HepG2 (cell line): ENCODE data around the gene TPRX1. TPM values are rescaled to one million over a fixed set of nuclear protein-coding genes. Genes with fewer than 3 reads are reported as not detected.
A peak's percentile ranks its signal among the peaks of the same experiment; 100 is the strongest.

Source experiments
- BATF2 ChIP-seq: sonication (generic); formaldehyde crosslinking; IDR thresholded peaks from 2 replicates; pipeline ENCODE4 v1.8.0; 2022; ENCODE audit warnings: mild to moderate bottlenecking, missing genetic modification reagents, moderate library complexity
- ETV6 ChIP-seq: sonication (generic); formaldehyde crosslinking; conservative IDR thresholded peaks from 2 replicates; pipeline ENCODE4 v1.4.0; 2020; ENCODE audit warnings: missing genetic modification reagents
- FLYWCH1 ChIP-seq: sonication (generic); formaldehyde crosslinking; IDR thresholded peaks from 2 replicates; pipeline ENCODE4 v1.8.1; 2023; ENCODE audit warnings: mild to moderate bottlenecking, missing genetic modification reagents
- FOXA1 ChIP-seq, 2 experiments: fragments of 450-650 bp in 1 of 2; sonication (generic) in 1 of 2; formaldehyde crosslinking in 1 of 2; IDR thresholded peaks; 2 replicates each; pipeline versions ENCODE4 v1.4.0 to v1.6.1; 2016 to 2020; ENCODE audit warnings: missing genetic modification reagents in 1 of 2
- GATAD2A ChIP-seq: IDR thresholded peaks from 2 replicates; pipeline ENCODE4 v1.6.1; 2016
- HIC2 ChIP-seq: sonication (generic); formaldehyde crosslinking; IDR thresholded peaks from 2 replicates; pipeline ENCODE4 v1.9.0; 2022; ENCODE audit warnings: low read depth, missing genetic modification reagents
- HOMEZ ChIP-seq: IDR thresholded peaks from 2 replicates; pipeline ENCODE4 v1.6.1; 2016; ENCODE audit warnings: low read depth
- HOXA5 ChIP-seq: sonication (generic); formaldehyde crosslinking; IDR thresholded peaks from 2 replicates; pipeline ENCODE4 v1.4.0; 2020; ENCODE audit warnings: missing genetic modification reagents
- MATR3 ChIP-seq: sonication (generic); formaldehyde crosslinking; IDR thresholded peaks from 2 replicates; pipeline ENCODE4 v1.4.0; 2020; ENCODE audit warnings: missing genetic modification reagents
- REL ChIP-seq: sonication (generic); formaldehyde crosslinking; conservative IDR thresholded peaks from 2 replicates; pipeline ENCODE4 v1.8.0; 2022; ENCODE audit warnings: mild to moderate bottlenecking, missing genetic modification reagents, moderate library complexity
- RNF219 ChIP-seq: sonication (generic); formaldehyde crosslinking; IDR thresholded peaks from 2 replicates; pipeline ENCODE4 v1.5.0; 2020; ENCODE audit warnings: mild to moderate bottlenecking, missing genetic modification reagents
- STAT6 ChIP-seq: sonication (generic); formaldehyde crosslinking; IDR thresholded peaks from 2 replicates; pipeline ENCODE4 v1.4.0; 2020; ENCODE audit warnings: missing genetic modification reagents, mild to moderate bottlenecking, borderline replicate concordance
- TSC22D2 ChIP-seq: sonication (generic); formaldehyde crosslinking; IDR thresholded peaks from 2 replicates; pipeline ENCODE4 v1.5.1; 2020; ENCODE audit warnings: missing genetic modification reagents, mild to moderate bottlenecking, borderline replicate concordance
- XRCC5 ChIP-seq: fragments of 200-400 bp; formaldehyde crosslinking; optimal IDR thresholded peaks from 2 replicates; pipeline ENCODE3; 2017; ENCODE audit warnings: mild to moderate bottlenecking, low read length
- ZBTB39 ChIP-seq: sonication (generic); formaldehyde crosslinking; IDR thresholded peaks from 2 replicates; pipeline ENCODE4 v1.5.0; 2020; ENCODE audit warnings: missing genetic modification reagents
- ZNF343 ChIP-seq: sonication (generic); formaldehyde crosslinking; IDR thresholded peaks from 2 replicates; pipeline ENCODE4 v1.4.0; 2020; ENCODE audit warnings: mild to moderate bottlenecking, missing genetic modification reagents
- ZNF460 ChIP-seq: sonication (generic); formaldehyde crosslinking; IDR thresholded peaks from 2 replicates; pipeline ENCODE4 v1.5.1; 2020; ENCODE audit warnings: missing genetic modification reagents, mild to moderate bottlenecking, borderline replicate concordance
- ZNF564 ChIP-seq: sonication (generic); formaldehyde crosslinking; IDR thresholded peaks from 2 replicates; pipeline ENCODE4 v1.8.1; 2023; ENCODE audit warnings: mild to moderate bottlenecking, missing genetic modification reagents
- polyA plus RNA-seq, 8 experiments: library from polyadenylated mRNA; depleted of rRNA in 3 of 8; stranded (reverse) in 7 of 8; unstranded in 1 of 8; fragments of >200 nt; fragmentation: Illumina TruSeq in 4 of 8; extraction: Trizol in 4 of 8; gene quantifications; 2 replicates each; pipeline versions ENCODE4 v1.2.1 to v1.2.3, GENCODE V29; 2011 to 2016; ENCODE audit warnings: low read depth in 4 of 8, missing spikeins in 1 of 8, mixed read lengths in 1 of 8; ENCODE audit not compliant: insufficient read depth in 1 of 8
- total RNA-seq, 5 experiments: library from RNA; depleted of rRNA; stranded (reverse); fragments of >200 nt; fragmentation: Illumina TruSeq; extraction: Trizol; gene quantifications; 2 replicates each; pipeline ENCODE4 v1.2.3, GENCODE V29; 2016; ENCODE audit warnings: low read depth in 1 of 5

TPRX1 gene
- total and polyA plus RNA-seq, 2 of the 13 experiments (the other 11 are each of a cell fraction or from before 2014, with no cell fraction given), result not detected

GRCh38 chr19:47765523-47766358 is 38.6 kb downstream of the TPRX1 start (continued):
- TF ChIP-seq FOXA1 (IDR thresholded peaks at IDR 0.05) (no peak), FOXA1 (CRISPR knock-in tag; IDR thresholded peaks at IDR 0.05) (no peak), HIC2 (CRISPR knock-in tag) (no peak), ZBTB39 (CRISPR knock-in tag) (no peak), BATF2 (no peak), XRCC5 (peak; percentile 53), REL (CRISPR knock-in tag) (no peak), STAT6 (no peak), FLYWCH1 (no peak), ETV6 (no peak), HOXA5 (CRISPR knock-in tag) (no peak), ZNF564 (CRISPR knock-in tag) (no peak), ZNF343 (CRISPR knock-in tag) (no peak), ZNF460 (no peak), RNF219 (no peak), TSC22D2 (no peak), MATR3 (CRISPR knock-in tag) (no peak), GATAD2A (CRISPR knock-in tag) (no peak), HOMEZ (no peak)
